ENCODE measurements around the gene TIAL1.
"Not testable (repeated sequence)": the region's sequence is repeated elsewhere in the genome, so short reads cannot be mapped to it uniquely, and the experiment has no call there.

Gene TIAL1

GRCh38 chr10:119537953-119538630, 58.7 kb downstream of the TIAL1 start:
- peaks cover 30 to 40% of the 10 kb centered on the region in 2 donors for H3K36me3 Mint-ChIP-seq
- ATAC-seq (replicated peaks) = no peak
- peak overlapping the region in 1 of 2 donors; percentile 61 for H3K4me3 Mint-ChIP-seq
- H3K27me3 Mint-ChIP-seq = no peaks in the 10 kb centered on the region
- DNase-seq = no peak
- H3K4me1 Mint-ChIP-seq = peaks cover 41 to 67% of the 10 kb centered on the region in 2 donors
- H3K27ac Mint-ChIP-seq = no peak overlapping the region
- H3K9me3 Mint-ChIP-seq = no peaks in the 10 kb centered on the region

- Mint-ChIP-seq H3K4me3 (peak overlapping the region in 1 of 2 donors; percentile 25), H3K27ac (peak overlapping the region; percentile 9), H3K27me3 (no peaks in the 10 kb centered on the region), H3K36me3 (peaks cover 35 to 40% of the 10 kb centered on the region in 2 donors), H3K9me3 (no peaks in the 10 kb centered on the region), H3K4me1 (peaks cover 39 to 62% of the 10 kb centered on the region in 2 donors)
- ATAC-seq (replicated peaks) (no peak), DNase-seq (no peak)
Measured at GRCh38 chr10:119536508-119537025, 60.2 kb downstream of the TIAL1 start.

GRCh38 chr10:119535837-119536507, 60.8 kb downstream of the TIAL1 start:
- DNase-seq (no peak), ATAC-seq (replicated peaks) (peak; percentile 12 to 51)
- Mint-ChIP-seq H3K4me1 (peaks cover 37 to 61% of the 10 kb centered on the region in 2 donors), H3K27me3 (no peaks in the 10 kb centered on the region), H3K9me3 (no peaks in the 10 kb centered on the region), H3K27ac (peak overlapping the region; percentile 9), H3K4me3 (no peak overlapping the region), H3K36me3 (peaks cover 35 to 46% of the 10 kb centered on the region in 2 donors)

GRCh38 chr10:119535305-119535704, 61.5 kb downstream of the TIAL1 start:
- no peak for DNase-seq
- H3K9me3 Mint-ChIP-seq = no peaks in the 10 kb centered on the region
- H3K36me3 Mint-ChIP-seq = peaks cover 34 to 46% of the 10 kb centered on the region in 2 donors
- ATAC-seq (replicated peaks) = no peak
- H3K27ac Mint-ChIP-seq = no peak overlapping the region
- H3K4me3 Mint-ChIP-seq = no peak overlapping the region
- H3K27me3 Mint-ChIP-seq = no peaks in the 10 kb centered on the region
- H3K4me1 Mint-ChIP-seq = peaks cover 32 to 60% of the 10 kb centered on the region in 2 donors

GRCh38 chr10:119533473-119533872, 63.3 kb downstream of the TIAL1 start:
- Mint-ChIP-seq H3K36me3 (peaks cover 35 to 38% of the 10 kb centered on the region in 2 donors), H3K27me3 (no peaks in the 10 kb centered on the region), H3K4me1 (peaks cover 24 to 47% of the 10 kb centered on the region in 2 donors), H3K9me3 (no peaks in the 10 kb centered on the region), H3K4me3 (no peak overlapping the region), H3K27ac (no peak overlapping the region)
- DNase-seq = no peak
- ATAC-seq (replicated peaks) = no peak

- Mint-ChIP-seq H3K36me3 (peaks cover 31 to 34% of the 10 kb centered on the region in 2 donors), H3K4me1 (peaks cover 17 to 40% of the 10 kb centered on the region in 2 donors)
- DNase-seq; H3K9me3 Mint-ChIP-seq; H3K27me3 Mint-ChIP-seq; H3K4me3 Mint-ChIP-seq; H3K27ac Mint-ChIP-seq; ATAC-seq (replicated peaks): not testable (repeated sequence)
Measured at GRCh38 chr10:119532791-119533190, 64.0 kb downstream of the TIAL1 start.

GRCh38 chr10:119532251-119532650, 64.5 kb downstream of the TIAL1 start:
- H3K4me3 Mint-ChIP-seq; ATAC-seq (replicated peaks); H3K9me3 Mint-ChIP-seq; H3K27me3 Mint-ChIP-seq; H3K27ac Mint-ChIP-seq; DNase-seq: not testable (repeated sequence)
- H3K4me1 Mint-ChIP-seq = peaks cover 12 to 36% of the 10 kb centered on the region in 2 donors
- H3K36me3 Mint-ChIP-seq = peaks cover 26 to 33% of the 10 kb centered on the region in 2 donors

GRCh38 chr10:119531067-119531466, 65.7 kb downstream of the TIAL1 start:
- Mint-ChIP-seq H3K9me3 (no peaks in the 10 kb centered on the region), H3K36me3 (peaks cover 24 to 34% of the 10 kb centered on the region in 2 donors), H3K27ac (no peak overlapping the region), H3K4me1 (peaks cover 16 to 35% of the 10 kb centered on the region in 2 donors), H3K4me3 (no peak overlapping the region), H3K27me3 (no peaks in the 10 kb centered on the region)
- no peak for DNase-seq
- no peak for ATAC-seq (replicated peaks)

- ATAC-seq (replicated peaks) = peak; percentile 38 to 61
- not testable (repeated sequence) for H3K9me3 Mint-ChIP-seq, H3K27me3 Mint-ChIP-seq, DNase-seq, H3K27ac Mint-ChIP-seq, H3K4me3 Mint-ChIP-seq
- Mint-ChIP-seq H3K4me1 (peaks cover 19 to 34% of the 10 kb centered on the region in 2 donors), H3K36me3 (peaks cover 32 to 41% of the 10 kb centered on the region in 2 donors)
Measured at GRCh38 chr10:119528663-119529237, 68.0 kb downstream of the TIAL1 start.

- no peaks in the 10 kb centered on the region for H3K9me3 Mint-ChIP-seq
- H3K4me3 Mint-ChIP-seq = no peak overlapping the region
- H3K4me1 Mint-ChIP-seq = peaks cover 19 to 36% of the 10 kb centered on the region in 2 donors
- DNase-seq (no peak), ATAC-seq (replicated peaks) (peak; percentile 21 to 59)
- H3K27me3 Mint-ChIP-seq = no peaks in the 10 kb centered on the region
- no peak overlapping the region for H3K27ac Mint-ChIP-seq
- peaks cover 43 to 58% of the 10 kb centered on the region in 2 donors for H3K36me3 Mint-ChIP-seq
Measured at GRCh38 chr10:119526621-119527592, 69.9 kb downstream of the TIAL1 start.

- H3K27ac Mint-ChIP-seq = no peak overlapping the region
- peaks cover 18 to 32% of the 10 kb centered on the region in 2 donors for H3K4me1 Mint-ChIP-seq
- H3K4me3 Mint-ChIP-seq = no peak overlapping the region
- no peaks in the 10 kb centered on the region for H3K27me3 Mint-ChIP-seq
- H3K36me3 Mint-ChIP-seq = peaks cover 49 to 61% of the 10 kb centered on the region in 2 donors
- no peak for DNase-seq
- H3K9me3 Mint-ChIP-seq = no peaks in the 10 kb centered on the region
- no peak for ATAC-seq (replicated peaks)
Measured at GRCh38 chr10:119526149-119526548, 70.6 kb downstream of the TIAL1 start.

- no peak for ATAC-seq (replicated peaks)
- H3K27ac Mint-ChIP-seq = no peak overlapping the region
Measured at GRCh38 chr10:119525116-119525515, 71.6 kb downstream of the TIAL1 start.

GRCh38 chr10:119524720-119525070, 72.1 kb downstream of the TIAL1 start:
- Mint-ChIP-seq H3K9me3 (no peaks in the 10 kb centered on the region), H3K4me3 (no peak overlapping the region), H3K27ac (no peak overlapping the region), H3K36me3 (peaks cover 62 to 74% of the 10 kb centered on the region in 2 donors), H3K27me3 (no peaks in the 10 kb centered on the region), H3K4me1 (peaks cover 19 to 35% of the 10 kb centered on the region in 2 donors)
- DNase-seq = no peak
- ATAC-seq (replicated peaks) = no peak

More at GRCh38 chr10:119525116-119525515, 71.6 kb downstream of the TIAL1 start:
- no peaks in the 10 kb centered on the region for H3K9me3 Mint-ChIP-seq
- peaks cover 16 to 31% of the 10 kb centered on the region in 2 donors for H3K4me1 Mint-ChIP-seq
- DNase-seq = no peak
- H3K27me3 Mint-ChIP-seq = no peaks in the 10 kb centered on the region
- H3K4me3 Mint-ChIP-seq = no peak overlapping the region
- H3K36me3 Mint-ChIP-seq = peaks cover 58 to 70% of the 10 kb centered on the region in 2 donors
